B cell (primary cell): ENCODE data around the gene IL1A. TPM values are rescaled to one million over a fixed set of nuclear protein-coding genes. Genes with fewer than 3 reads are reported as not detected.

Experiments used
- ATAC-seq: fragments of 200-7000 bp; cut with Tn5 transposase; one replicate; pipeline ENCODE4 v1.10.0; 2021; ENCODE audit warnings: low read depth, mild to moderate bottlenecking, moderate number of reproducible peaks, moderate library complexity
- CTCF ChIA-PET: fragments of 350-600 bp; sonication (Branson Sonifier 250); formaldehyde crosslinking; loops from one replicate; lab custom pipeline; 2021; ENCODE audit warnings: antibody characterized with exemption, inconsistent platforms; lab: Charles Lee
- POLR2A ChIA-PET: fragments of 350-600 bp; sonication (Branson Sonifier 250); formaldehyde crosslinking; loops from one replicate; lab custom pipeline; 2021; ENCODE audit warnings: antibody characterized with exemption; lab: Charles Lee
- DNase-seq: peaks from one replicate; pipeline ENCODE4 v3.0.0; 2013
- H2AFZ ChIP-seq: 2 replicates; pipeline ENCODE4 v1.6.1; 2012; ENCODE audit warnings: mild to moderate bottlenecking, low read depth, low read length; ENCODE audit not compliant: insufficient read depth, poor library complexity, severe bottlenecking
- H3K27ac ChIP-seq, 2 donors: 1 replicate in 1 of 2; 2 replicates in 1 of 2; pipeline ENCODE4 v1.5.1; 2012 to 2013; ENCODE audit warnings: low read length in 2 of 2, mild to moderate bottlenecking in 2 of 2, moderate library complexity in 1 of 2
- H3K27me3 ChIP-seq, 4 experiments: fragments of 200-600 bp in 1 of 4; sonication (generic) in 1 of 4; replicated peaks in 1 of 4; 1 replicate in 2 of 4; 2 replicates in 2 of 4; pipeline versions ENCODE4 v1.6.1 to v1.7.0; 2013 to 2016; ENCODE audit warnings: low read length in 3 of 4, mild to moderate bottlenecking in 2 of 4, mixed read lengths in 1 of 4, moderate library complexity in 1 of 4; ENCODE audit not compliant: insufficient read depth in 4 of 4, control insufficient read depth in 3 of 4; ENCODE audit errors: control extremely low read depth in 1 of 4
- H3K36me3 ChIP-seq, 2 experiments: replicated peaks in 1 of 2; 1 replicate in 1 of 2; 2 replicates in 1 of 2; pipeline versions ENCODE4 v1.6.1 to v1.7.1; 2013; ENCODE audit warnings: low read length in 1 of 2; ENCODE audit not compliant: insufficient read depth in 2 of 2, control insufficient read depth in 1 of 2; ENCODE audit errors: control extremely low read depth in 1 of 2, extremely low read depth in 1 of 2
- H3K4me1 ChIP-seq, 2 donors: fragments of 200-600 bp in 1 of 2; sonication (generic) in 1 of 2; 1 replicate in 1 of 2; 2 replicates in 1 of 2; pipeline versions ENCODE4 v1.5.1 to v1.6.1; 2013 to 2017; ENCODE audit warnings: low read length in 2 of 2; ENCODE audit not compliant: control insufficient read depth in 2 of 2, insufficient read depth in 2 of 2
- H3K4me2 ChIP-seq: replicated peaks from 2 replicates; pipeline ENCODE3; 2012; ENCODE audit warnings: mild to moderate bottlenecking, low read depth, low read length; ENCODE audit not compliant: poor library complexity, severe bottlenecking
- H3K4me3 ChIP-seq, 5 experiments: fragments of 200-600 bp in 1 of 5; sonication (generic) in 1 of 5; 1 replicate in 3 of 5; 2 replicates in 2 of 5; pipeline versions ENCODE4 v1.5.1 to v1.7.0; 2011 to 2016; ENCODE audit warnings: low read length in 4 of 5, mild to moderate bottlenecking in 4 of 5, low read depth in 2 of 5, control low read depth in 1 of 5, moderate library complexity in 1 of 5; ENCODE audit not compliant: insufficient read depth in 1 of 5; ENCODE audit errors: control extremely low read depth in 1 of 5, extremely low read depth in 1 of 5
- H3K79me2 ChIP-seq: fragments of 200-600 bp; sonication (generic); one replicate; pipeline ENCODE4 v1.6.0; 2016; ENCODE audit warnings: low read length; ENCODE audit not compliant: control insufficient read depth, insufficient read depth
- H3K9ac ChIP-seq: fragments of 200-600 bp; sonication (generic); 2 replicates; pipeline ENCODE4 v1.6.1; 2017; ENCODE audit warnings: mild to moderate bottlenecking, low read length, moderate library complexity
- H3K9me3 ChIP-seq, 3 donors: one replicate each; pipeline versions ENCODE4 v1.6.1 to v1.7.1; 2013; ENCODE audit warnings: low read length in 2 of 3; ENCODE audit not compliant: control insufficient read depth in 2 of 3, insufficient read depth in 1 of 3; ENCODE audit errors: control extremely low read depth in 1 of 3
- H4K20me1 ChIP-seq: 2 replicates; pipeline ENCODE4 v1.6.0; 2012; ENCODE audit warnings: mild to moderate bottlenecking, low read length; ENCODE audit not compliant: insufficient read depth, control insufficient read depth, poor library complexity, severe bottlenecking
- H3K27ac Mint-ChIP-seq: one replicate; pipeline ENCODE4 v1.8.0; 2021; ENCODE audit warnings: mixed read lengths
- H3K27me3 Mint-ChIP-seq: one replicate; pipeline ENCODE4 v1.8.0; 2021; ENCODE audit warnings: mixed read lengths
- H3K4me1 Mint-ChIP-seq: one replicate; pipeline ENCODE4 v1.8.0; 2021; ENCODE audit warnings: mixed read lengths
- H3K4me3 Mint-ChIP-seq: one replicate; pipeline ENCODE4 v1.8.0; 2021; ENCODE audit warnings: mixed read lengths
- H3K9me3 Mint-ChIP-seq: one replicate; pipeline ENCODE4 v1.8.0; 2022; ENCODE audit warnings: mixed read lengths; ENCODE audit not compliant: insufficient read depth
- CTCF ChIP-seq: fragments of 200-600 bp; IDR thresholded peaks from one replicate; pipeline ENCODE4 v1.8.0; 2022; ENCODE audit warnings: antibody characterized with exemption, mild to moderate bottlenecking
- EZH2 ChIP-seq: IDR thresholded peaks from 2 replicates; pipeline ENCODE4 v1.6.1; 2012; ENCODE audit warnings: borderline replicate concordance, low read depth, mild to moderate bottlenecking, moderate library complexity, low read length; ENCODE audit not compliant: insufficient read depth, poor library complexity, severe bottlenecking
- WGBS: methylation state at CpG from one replicate; pipeline ENCODE4 v1.1.5; 2013; ENCODE audit warnings: missing lambda C conversion rate; ENCODE audit not compliant: insufficient coverage; 5-methylcytosine and 5-hydroxymethylcytosine counted together
- intact Hi-C: fragments of 100-400 bp; cut with micrococcal nuclease; formaldehyde crosslinking; loops from one replicate; pipeline ENCODE4 v1.10.0; 2022
- polyA plus RNA-seq: library from polyadenylated mRNA; depleted of rRNA; stranded (reverse); fragments of >200 nt; gene quantifications from 2 replicates; pipeline ENCODE4 v1.2.3, GENCODE V29; 2012
- total RNA-seq, 2 donors: library from RNA; stranded (reverse); fragments of 120-200 nt in 1 of 2; gene quantifications; 1 replicate in 1 of 2; 2 replicates in 1 of 2; pipeline versions ENCODE4 v1.2.3 to v1.2.4, GENCODE V29; 2013 to 2022

IL1A gene
- total and polyA plus RNA-seq, 2 donors (not counting 1 experiment from before 2014, with no cell fraction given): 0.15 TPM; not detected in 1

DNA sequence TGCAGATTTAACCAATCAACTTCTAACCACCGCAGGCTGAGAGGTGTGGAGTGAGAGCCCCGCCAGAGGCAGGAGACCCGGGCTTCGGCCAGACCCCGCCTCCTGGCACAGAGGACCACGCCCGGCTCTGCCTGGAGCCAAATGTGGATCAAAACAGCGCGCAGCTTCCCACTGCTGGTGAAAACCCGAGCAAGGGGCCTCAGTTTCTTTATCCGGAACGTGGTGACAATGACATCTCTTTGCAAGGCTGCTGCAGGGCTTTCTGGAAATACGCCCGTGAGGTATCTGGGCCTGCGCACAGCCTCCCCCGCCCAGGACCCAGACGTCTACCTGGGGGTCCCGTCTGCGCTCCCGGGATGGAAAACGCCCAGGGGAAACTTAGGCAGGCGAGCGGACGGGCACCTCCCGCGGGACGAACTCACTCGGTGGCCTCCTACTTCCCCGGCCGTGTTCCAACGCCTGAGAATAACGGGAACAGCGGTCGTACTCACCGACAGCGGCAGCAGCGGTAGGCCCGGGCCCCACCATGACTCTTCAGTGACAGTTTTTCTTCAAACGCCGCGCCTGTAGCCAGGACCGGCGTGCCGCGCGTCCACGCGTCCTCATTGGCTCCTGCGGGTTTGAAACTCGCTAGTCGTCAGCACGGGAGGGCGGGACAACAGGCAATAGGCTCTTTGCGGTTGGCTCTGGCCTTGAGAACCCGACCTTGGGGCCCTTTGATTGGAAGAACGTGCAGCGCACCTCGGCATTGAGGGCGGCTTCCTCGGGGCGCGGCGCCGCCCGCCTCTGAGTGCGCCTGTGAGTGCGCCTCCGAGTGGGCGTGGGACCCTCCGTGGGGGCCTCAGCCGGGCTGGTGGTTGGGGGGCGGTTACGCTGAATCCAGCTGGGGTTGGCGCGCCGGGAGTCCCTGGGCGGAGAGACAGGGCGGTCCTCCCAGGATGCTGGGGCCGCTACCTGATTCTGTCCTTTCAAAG lies 19.9 kb downstream of the IL1A start, which contains the start of gene CKAP2L:
Gene CKAP2L, minus strand, starts transcription at position 539 of the 974 bp plus-strand sequence. Its CDS starts 11 bp downstream, at position 528.
- Histone ChIP-seq H3K9ac (peak within 1 kb of the TSS; percentile 91), H3K79me2 (peaks cover 13% of the 10 kb centered on the region), H4K20me1 (no peaks in the 10 kb centered on the region), H3K27ac (peak within 1 kb of the TSS in 1 of 2 donors; percentile 58), H3K4me1 (peaks cover 8 to 12% of the 10 kb centered on the region in 2 donors), H3K9me3 (no peaks in the 10 kb centered on the region), H3K4me2 (peak within 1 kb of the TSS; percentile 94), H3K36me3 (no peaks in the 10 kb centered on the region), H3K4me3 (peak within 1 kb of the TSS; percentile 42 to 96 (median 71)), H2AFZ (peak within 1 kb of the TSS; percentile 96), H3K27me3 (no peaks in the 10 kb centered on the region)
- peak; percentile 99 for ATAC-seq
- peak within 1 kb of the TSS; percentile 97 for H3K4me3 Mint-ChIP-seq
- H3K27ac Mint-ChIP-seq: peak within 1 kb of the TSS; percentile 77
- ChIA-PET CTCF (interaction anchor here (0.9 to 1.2 kb wide), 2 partner anchors 17 to 18 kb away, joined by 3 read pairs; no protein-coding TSS in a partner anchor), POLR2A (no interaction called here)
- intact Hi-C loops: loop anchor here (1.0 to 10.0 kb wide), 5 partner anchors 18 to 280 kb away; partner anchors contain the start of genes CHCHD5, POLR1B, SLC20A1 and TTL
- WGBS: under 1% methylated on average over 77 of the region's 79 CpGs
- no peaks in the 10 kb centered on the region for H3K27me3 Mint-ChIP-seq
- TF ChIP-seq EZH2 (no peak), CTCF (no peak)
- peak; percentile 95 for DNase-seq
- no peaks in the 10 kb centered on the region for H3K9me3 Mint-ChIP-seq
- peaks cover 32% of the 10 kb centered on the region for H3K4me1 Mint-ChIP-seq
